ENCODE measurements around the gene LRRK2.

The LRRK2 gene

DNA sequence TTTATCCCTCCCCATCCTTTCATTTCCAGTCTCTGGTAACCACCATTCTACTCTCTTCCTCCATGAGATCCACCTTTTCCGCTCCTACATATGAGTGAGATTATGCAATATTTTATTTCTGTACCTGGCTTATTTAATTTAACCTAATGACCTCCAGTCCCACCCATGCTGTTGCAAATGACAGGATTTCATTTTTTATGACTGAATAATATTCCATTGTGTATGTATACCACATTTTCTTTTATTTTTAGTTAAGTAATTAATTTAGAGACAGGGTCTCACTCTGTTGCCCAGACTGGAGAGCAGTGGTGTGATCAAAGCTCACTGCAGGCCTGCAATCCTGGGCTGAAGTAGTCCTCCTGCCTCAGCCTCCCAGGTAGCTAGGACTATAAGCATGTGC is 2.6 kb downstream of the LRRK2 start (continued):
- peak; percentile 65 for TF ChIP-seq ZNF146 (tag by site-specific recombination; IDR thresholded peaks at IDR 0.05)
- TF ChIP-seq ZNF670 (tag by site-specific recombination; IDR thresholded peaks at IDR 0.05; ENCODE audit: low read depth) = no peak
- no peak for TF ChIP-seq HOXC10 (CRISPR knock-in tag; IDR thresholded peaks at IDR 0.05)
- TF ChIP-seq, protein P1, sequence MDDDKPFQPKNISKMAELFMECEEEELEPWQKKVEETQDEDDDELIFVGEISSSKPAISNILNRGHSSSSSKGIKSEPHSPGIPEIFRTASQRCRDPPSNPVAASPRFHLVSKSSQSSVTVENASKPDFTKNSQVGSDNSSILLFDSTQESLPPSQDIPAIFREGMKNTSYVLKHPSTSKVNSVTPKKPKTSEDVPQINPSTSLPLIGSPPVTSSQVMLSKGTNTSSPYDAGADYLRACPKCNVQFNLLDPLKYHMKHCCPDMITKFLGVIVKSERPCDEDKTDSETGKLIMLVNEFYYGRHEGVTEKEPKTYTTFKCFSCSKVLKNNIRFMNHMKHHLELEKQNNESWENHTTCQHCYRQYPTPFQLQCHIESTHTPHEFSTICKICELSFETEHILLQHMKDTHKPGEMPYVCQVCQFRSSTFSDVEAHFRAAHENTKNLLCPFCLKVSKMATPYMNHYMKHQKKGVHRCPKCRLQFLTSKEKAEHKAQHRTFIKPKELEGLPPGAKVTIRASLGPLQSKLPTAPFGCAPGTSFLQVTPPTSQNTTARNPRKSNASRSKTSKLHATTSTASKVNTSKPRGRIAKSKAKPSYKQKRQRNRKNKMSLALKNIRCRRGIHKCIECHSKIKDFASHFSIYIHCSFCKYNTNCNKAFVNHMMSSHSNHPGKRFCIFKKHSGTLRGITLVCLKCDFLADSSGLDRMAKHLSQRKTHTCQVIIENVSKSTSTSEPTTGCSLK (tag by site-specific recombination; IDR thresholded peaks at IDR 0.05) = no peak
- TF ChIP-seq ZNF549 (tag by site-specific recombination; IDR thresholded peaks at IDR 0.05) = no peak

DNA sequence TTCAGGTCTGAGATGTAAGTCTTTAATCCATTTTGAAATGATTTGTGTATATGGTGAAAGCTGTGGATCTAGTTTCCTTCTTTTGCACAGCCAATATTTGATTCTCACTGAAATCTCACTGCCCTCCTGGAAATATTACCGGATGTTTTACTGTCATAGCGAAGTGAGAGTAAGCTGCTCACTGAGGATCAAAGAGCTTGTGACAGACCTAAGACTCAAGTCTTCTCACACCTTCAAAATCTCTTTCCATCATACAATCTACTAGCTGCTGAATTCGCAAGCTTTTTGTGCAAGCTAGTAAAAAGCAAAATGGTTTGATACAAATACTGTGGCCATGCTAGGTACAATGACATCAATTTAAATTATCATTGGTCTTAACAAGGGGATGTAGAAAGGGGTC is 3.9 kb downstream of the LRRK2 start:
- no peak for TF ChIP-seq ZNF221 (tag by site-specific recombination; IDR thresholded peaks at IDR 0.05; ENCODE audit: borderline replicate concordance)
- TF ChIP-seq ZNF660 (tag by site-specific recombination; IDR thresholded peaks at IDR 0.05) = no peak
- TF ChIP-seq, protein P2, sequence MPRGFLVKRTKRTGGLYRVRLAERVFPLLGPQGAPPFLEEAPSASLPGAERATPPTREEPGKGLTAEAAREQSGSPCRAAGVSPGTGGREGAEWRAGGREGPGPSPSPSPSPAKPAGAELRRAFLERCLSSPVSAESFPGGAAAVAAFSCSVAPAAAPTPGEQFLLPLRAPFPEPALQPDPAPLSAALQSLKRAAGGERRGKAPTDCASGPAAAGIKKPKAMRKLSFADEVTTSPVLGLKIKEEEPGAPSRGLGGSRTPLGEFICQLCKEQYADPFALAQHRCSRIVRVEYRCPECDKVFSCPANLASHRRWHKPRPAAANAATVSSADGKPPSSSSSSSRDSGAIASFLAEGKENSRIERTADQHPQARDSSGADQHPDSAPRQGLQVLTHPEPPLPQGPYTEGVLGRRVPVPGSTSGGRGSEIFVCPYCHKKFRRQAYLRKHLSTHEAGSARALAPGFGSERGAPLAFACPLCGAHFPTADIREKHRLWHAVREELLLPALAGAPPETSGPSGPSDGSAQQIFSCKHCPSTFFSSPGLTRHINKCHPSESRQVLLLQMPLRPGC (tag by site-specific recombination; IDR thresholded peaks at IDR 0.05) = no peak
- no peak for TF ChIP-seq ZNF623 (tag by site-specific recombination; IDR thresholded peaks at IDR 0.05)
- no peak for TF ChIP-seq MYNN (tag by site-specific recombination; IDR thresholded peaks at IDR 0.05; ENCODE audit: borderline replicate concordance)
- no peak for TF ChIP-seq ZNF473 (tag by site-specific recombination; IDR thresholded peaks at IDR 0.05)
- TF ChIP-seq, protein P3, sequence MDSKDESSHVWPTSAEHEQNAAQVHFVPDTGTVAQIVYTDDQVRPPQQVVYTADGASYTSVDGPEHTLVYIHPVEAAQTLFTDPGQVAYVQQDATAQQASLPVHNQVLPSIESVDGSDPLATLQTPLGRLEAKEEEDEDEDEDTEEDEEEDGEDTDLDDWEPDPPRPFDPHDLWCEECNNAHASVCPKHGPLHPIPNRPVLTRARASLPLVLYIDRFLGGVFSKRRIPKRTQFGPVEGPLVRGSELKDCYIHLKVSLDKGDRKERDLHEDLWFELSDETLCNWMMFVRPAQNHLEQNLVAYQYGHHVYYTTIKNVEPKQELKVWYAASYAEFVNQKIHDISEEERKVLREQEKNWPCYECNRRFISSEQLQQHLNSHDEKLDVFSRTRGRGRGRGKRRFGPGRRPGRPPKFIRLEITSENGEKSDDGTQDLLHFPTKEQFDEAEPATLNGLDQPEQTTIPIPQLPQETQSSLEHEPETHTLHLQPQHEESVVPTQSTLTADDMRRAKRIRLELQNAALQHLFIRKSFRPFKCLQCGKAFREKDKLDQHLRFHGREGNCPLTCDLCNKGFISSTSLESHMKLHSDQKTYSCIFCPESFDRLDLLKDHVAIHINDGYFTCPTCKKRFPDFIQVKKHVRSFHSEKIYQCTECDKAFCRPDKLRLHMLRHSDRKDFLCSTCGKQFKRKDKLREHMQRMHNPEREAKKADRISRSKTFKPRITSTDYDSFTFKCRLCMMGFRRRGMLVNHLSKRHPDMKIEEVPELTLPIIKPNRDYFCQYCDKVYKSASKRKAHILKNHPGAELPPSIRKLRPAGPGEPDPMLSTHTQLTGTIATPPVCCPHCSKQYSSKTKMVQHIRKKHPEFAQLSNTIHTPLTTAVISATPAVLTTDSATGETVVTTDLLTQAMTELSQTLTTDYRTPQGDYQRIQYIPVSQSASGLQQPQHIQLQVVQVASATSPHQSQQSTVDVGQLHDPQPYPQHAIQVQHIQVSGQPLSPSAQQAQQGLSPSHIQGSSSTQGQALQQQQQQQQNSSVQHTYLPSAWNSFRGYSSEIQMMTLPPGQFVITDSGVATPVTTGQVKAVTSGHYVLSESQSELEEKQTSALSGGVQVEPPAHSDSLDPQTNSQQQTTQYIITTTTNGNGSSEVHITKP (tag by site-specific recombination; IDR thresholded peaks at IDR 0.05) = no peak
- TF ChIP-seq ZBTB21 (tag by site-specific recombination; IDR thresholded peaks at IDR 0.05) = no peak
- TF ChIP-seq, protein P4, sequence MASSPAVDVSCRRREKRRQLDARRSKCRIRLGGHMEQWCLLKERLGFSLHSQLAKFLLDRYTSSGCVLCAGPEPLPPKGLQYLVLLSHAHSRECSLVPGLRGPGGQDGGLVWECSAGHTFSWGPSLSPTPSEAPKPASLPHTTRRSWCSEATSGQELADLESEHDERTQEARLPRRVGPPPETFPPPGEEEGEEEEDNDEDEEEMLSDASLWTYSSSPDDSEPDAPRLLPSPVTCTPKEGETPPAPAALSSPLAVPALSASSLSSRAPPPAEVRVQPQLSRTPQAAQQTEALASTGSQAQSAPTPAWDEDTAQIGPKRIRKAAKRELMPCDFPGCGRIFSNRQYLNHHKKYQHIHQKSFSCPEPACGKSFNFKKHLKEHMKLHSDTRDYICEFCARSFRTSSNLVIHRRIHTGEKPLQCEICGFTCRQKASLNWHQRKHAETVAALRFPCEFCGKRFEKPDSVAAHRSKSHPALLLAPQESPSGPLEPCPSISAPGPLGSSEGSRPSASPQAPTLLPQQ (tag by site-specific recombination; IDR thresholded peaks at IDR 0.05) = no peak
- TF ChIP-seq, protein P5, sequence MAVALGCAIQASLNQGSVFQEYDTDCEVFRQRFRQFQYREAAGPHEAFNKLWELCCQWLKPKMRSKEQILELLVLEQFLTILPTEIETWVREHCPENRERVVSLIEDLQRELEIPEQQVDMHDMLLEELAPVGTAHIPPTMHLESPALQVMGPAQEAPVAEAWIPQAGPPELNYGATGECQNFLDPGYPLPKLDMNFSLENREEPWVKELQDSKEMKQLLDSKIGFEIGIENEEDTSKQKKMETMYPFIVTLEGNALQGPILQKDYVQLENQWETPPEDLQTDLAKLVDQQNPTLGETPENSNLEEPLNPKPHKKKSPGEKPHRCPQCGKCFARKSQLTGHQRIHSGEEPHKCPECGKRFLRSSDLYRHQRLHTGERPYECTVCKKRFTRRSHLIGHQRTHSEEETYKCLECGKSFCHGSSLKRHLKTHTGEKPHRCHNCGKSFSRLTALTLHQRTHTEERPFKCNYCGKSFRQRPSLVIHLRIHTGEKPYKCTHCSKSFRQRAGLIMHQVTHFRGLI (tag by site-specific recombination; IDR thresholded peaks at IDR 0.05) = no peak
- TF ChIP-seq, protein P6, sequence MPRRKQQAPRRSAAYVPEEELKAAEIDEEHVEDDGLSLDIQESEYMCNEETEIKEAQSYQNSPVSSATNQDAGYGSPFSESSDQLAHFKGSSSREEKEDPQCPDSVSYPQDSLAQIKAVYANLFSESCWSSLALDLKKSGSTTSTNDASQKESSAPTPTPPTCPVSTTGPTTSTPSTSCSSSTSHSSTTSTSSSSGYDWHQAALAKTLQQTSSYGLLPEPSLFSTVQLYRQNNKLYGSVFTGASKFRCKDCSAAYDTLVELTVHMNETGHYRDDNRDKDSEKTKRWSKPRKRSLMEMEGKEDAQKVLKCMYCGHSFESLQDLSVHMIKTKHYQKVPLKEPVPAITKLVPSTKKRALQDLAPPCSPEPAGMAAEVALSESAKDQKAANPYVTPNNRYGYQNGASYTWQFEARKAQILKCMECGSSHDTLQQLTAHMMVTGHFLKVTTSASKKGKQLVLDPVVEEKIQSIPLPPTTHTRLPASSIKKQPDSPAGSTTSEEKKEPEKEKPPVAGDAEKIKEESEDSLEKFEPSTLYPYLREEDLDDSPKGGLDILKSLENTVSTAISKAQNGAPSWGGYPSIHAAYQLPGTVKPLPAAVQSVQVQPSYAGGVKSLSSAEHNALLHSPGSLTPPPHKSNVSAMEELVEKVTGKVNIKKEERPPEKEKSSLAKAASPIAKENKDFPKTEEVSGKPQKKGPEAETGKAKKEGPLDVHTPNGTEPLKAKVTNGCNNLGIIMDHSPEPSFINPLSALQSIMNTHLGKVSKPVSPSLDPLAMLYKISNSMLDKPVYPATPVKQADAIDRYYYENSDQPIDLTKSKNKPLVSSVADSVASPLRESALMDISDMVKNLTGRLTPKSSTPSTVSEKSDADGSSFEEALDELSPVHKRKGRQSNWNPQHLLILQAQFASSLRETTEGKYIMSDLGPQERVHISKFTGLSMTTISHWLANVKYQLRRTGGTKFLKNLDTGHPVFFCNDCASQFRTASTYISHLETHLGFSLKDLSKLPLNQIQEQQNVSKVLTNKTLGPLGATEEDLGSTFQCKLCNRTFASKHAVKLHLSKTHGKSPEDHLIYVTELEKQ (tag by site-specific recombination; IDR thresholded peaks at IDR 0.05; ENCODE audit: borderline replicate concordance) = no peak
- TF ChIP-seq ZNF37A (tag by site-specific recombination; IDR thresholded peaks at IDR 0.05) = no peak
- no peak for TF ChIP-seq ZNF610 (tag by site-specific recombination; IDR thresholded peaks at IDR 0.05; ENCODE audit: borderline replicate concordance)
- no peak for TF ChIP-seq ZNF404 (tag by site-specific recombination; IDR thresholded peaks at IDR 0.05)
- Histone ChIP-seq H3K36me3 (ENCODE audit: control insufficient read depth in 2 of 2, insufficient read depth in 1 of 2, low read length in 2 of 2) (no peaks in the 10 kb centered on the region), H3K27ac (ENCODE audit: extremely low read depth, low read depth, low read length) (no peak overlapping the region), H3K9me3 (ENCODE audit: control insufficient read depth, insufficient read depth, low read depth, low read length) (no peaks in the 10 kb centered on the region), H3K4me1 (ENCODE audit: control insufficient read depth, insufficient read depth, low read length) (peaks cover 16% of the 10 kb centered on the region; the same call in 1 of the 2 replicates), H3K4me3 (ENCODE audit: low read depth, low read length) (no peak overlapping the region)
- CTCF ChIA-PET = interaction anchor here (1.6 kb wide), 1 partner anchor 217 kb away, joined by 3 read pairs; no protein-coding TSS in a partner anchor
- POLR2A ChIA-PET = no interaction called here
